GM21825 (cell line): ENCODE measurements around the gene GIMAP6.
"Not testable (repeated sequence)": the region's sequence is repeated elsewhere in the genome, so short reads cannot be mapped to it uniquely, and the experiment has no call there.

Experiments
- ATAC-seq: cut with Tn5 transposase; IDR thresholded peaks from one replicate; pipeline ENCODE4 v1.9.1; 2021; ENCODE audit warnings: mild to moderate bottlenecking, moderate library complexity; ENCODE audit not compliant: unreplicated experiment

Gene GIMAP6

DNA sequence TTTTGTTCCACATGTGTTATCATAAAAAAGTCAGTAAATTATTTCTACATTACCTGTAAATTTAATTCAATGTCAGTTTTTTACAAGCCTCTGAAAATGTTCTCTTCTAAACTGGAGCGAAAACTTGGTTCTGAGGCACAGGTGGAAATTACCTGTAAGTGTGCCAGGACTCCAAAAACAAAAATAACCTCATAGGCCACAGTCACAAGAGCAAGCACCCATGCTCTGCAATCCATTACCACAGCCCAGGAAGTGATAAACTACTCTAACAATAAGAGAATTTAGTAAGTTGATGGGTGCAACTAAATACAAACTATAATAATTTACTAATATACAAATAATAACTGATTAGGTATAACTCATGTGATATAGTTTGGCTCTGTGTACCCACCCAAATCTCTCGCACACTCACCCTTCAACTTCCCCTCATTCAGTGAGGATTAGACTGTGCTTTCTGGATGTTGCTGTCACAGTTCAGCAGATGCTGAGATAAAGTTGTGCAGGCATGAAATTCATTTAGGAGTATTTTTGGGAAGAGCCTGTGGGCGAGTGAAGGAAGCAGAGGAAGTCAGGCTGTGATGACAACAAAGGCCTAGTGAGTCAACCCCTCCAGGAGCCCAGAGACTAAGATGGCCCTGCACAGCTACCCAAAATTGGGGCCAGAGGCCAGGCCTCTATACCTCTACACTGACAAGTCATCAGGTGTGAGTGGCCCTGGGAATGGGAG lies 16.3 kb upstream of the GIMAP6 start:
- no peak for ATAC-seq

DNA sequence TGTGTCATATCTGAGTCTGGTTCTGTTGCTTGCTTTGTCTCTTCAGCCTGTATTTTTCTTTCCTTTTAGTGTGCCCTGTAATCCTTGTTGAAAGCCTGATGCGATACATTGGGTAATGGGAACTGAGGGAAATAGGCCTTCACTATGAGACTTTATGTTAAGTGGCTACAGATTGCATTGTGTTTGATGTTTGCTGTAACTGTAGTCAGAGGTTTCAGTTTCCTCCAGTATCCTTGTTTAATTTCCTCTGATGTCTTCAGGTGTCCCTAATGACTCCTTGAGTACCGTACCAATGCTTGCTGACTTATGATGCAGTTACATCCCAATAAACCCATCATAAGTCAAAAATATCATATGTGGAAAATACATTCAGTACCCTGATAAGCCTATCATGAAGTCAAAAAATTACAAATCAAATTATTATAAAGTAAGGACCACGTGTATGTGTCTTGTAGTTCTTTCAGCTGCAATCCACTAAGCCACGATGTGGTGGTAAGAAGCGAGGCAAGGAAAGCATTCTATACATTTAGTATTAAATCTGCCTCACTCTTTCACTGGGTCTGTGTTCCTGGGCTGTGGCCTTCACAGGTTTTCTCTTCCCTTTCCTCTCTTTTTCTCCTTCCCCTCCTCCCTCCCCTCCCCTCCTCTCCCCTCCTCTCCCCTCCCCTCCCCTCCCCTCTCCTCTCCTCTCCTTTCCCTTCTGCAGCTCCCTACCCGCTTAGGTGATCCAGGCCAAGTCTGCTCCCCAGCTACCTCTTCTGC lies 13.3 kb upstream of the GIMAP6 start:
- ATAC-seq: no peak

DNA sequence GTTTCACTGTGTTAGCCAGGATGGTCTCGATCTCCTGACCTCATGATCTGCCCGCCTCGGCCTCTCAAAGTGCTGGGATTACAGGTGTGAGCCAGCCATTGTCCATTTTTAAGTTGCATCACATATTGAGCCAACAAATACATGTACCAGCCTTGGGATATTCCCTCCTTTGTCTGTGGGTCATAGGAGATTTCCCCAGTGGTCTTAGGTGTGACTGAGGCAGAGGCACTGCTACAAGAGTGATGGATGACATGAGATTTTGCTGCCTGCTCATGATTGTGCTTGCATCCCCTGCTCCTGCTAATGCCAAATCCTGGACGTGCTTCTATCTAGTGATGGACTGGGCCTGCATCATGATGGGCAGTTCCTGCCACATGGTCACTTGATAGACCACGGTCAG lies 10.7 kb upstream of the GIMAP6 start:
- ATAC-seq: no peak

DNA sequence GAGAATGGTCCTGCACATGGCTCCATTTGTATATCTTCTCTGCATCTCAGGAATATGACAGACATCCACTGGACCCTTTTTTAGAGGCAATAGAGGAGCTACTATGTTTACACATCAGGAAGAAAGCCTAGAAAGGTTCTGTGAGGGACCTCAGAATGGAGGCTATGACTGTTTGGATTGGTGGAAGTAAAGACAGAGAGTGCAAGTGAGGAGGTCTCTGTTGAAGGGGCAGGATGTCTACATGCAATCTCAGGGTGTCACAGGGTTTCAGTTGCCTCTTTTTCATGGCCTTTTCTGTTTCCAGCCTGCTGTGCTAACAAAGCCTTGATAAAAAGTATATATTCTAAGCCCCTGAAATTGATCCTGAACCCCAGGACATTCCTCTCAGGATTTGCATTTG lies 9.7 kb upstream of the GIMAP6 start:
- ATAC-seq: no peak

DNA sequence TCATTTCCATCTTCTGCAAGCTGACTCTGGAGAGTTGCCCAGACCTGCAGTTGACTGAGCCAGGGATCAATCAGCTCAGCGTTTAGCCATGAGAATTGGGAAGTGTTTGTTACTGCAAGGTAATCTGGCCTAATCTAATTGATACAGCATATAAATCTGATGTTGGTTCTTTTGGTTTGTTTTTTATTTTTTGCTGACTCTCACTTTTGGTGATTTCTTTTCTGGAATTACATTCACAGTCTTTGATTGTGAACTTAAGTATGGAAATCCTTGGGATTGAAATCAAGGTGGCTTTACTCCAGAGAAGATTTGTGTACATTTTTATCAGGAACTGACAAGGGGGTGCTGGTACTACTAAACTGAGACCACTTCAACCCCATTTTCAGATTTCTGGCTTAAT lies 1.7 kb upstream of the GIMAP6 start:
- no peak for ATAC-seq

DNA sequence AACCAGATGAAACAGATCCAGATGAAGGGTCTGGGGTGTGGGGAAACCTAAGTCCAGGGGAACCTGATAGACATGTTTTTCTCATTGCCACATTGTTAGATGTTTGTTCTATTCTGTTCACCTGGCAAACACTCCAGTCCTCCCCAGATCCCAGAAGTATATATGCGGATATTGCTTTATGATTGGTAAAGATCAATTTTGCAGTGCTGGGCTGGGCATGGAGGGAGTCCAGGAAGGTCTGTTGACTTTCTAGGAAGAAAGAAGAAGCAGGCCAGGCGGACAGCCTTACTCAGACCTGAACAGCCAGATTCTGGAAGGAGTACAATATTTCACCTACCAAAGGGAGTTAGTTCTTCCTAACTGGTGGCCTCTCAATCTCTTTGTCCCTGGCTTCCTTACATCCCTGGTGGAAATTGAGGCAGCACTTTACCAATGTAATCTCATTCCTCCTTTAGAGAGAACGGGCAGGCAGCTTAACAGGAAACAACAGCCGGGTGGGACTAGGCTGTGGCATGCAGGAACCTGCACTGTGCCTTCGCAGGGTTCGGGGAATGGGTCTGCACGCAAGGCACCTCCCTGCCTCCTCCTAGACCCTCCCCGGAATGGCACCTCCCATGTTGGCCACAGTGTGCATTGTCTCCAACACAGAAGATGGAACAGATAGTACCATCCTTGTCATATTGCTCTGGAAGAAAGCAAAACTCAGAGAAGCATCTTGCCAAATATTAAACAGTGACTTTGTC lies 930 bp downstream of the GIMAP6 start:
- ATAC-seq: peak; percentile 28

DNA sequence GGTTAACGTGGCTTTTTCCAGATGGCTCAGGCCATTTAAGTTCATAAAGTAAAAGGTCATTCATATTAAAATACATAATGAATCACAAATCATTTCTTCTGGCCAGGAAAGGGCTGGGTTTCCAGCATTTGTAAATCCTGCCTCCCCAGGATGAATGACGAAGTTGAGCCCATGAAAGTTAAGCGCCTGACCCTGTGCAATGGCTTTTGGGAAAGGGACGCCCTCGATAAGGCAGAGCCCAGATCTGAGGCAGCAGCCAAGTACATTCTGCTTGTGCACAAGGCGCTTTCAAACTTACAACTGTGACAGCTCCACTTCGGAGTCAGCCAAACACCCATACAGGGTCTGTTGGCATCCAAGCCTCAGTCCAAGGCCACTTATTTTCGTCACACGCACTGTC lies 2.8 kb downstream of the GIMAP6 start:
- no peak for ATAC-seq

DNA sequence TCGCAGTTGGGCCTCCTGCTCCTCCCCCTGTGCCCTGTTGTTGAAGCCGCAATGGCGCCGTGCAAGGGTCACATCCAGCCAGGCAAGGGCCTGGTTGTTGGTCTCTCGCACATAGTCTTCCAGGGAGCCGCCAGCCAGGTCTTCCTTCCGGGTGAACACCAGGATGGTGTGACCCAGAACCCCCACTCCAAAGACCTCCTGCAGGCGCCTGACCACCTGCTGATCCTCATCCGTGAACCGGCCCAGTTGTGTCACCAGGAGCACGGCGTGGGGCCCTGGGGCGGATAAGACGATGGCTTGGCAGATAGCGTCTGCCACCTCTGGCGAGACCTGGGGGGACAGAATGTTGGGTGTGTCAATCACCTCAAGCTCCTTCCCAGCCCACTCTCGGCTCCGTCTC lies 4.2 kb downstream of the GIMAP6 start:
- ATAC-seq: no peak

DNA sequence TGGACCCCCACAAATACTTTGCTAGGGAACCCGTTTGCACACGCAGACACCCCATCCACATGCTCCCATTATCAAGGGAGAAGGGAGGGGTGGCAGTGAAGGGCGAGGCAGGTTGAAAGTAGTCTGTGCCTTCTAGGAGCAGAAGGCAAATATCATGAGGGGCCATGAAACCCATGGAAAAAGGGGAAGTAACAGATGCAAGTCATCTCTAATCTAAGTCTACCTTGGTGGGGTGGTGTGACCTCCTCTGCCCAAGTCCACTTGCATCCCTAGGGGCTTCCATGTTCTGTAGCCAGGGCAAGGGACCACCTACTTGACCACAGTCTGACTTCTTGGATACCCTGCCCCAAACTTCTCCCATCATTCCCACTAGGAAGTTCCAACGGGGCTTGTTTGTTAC lies 5.5 kb downstream of the GIMAP6 start:
- no peak for ATAC-seq

DNA sequence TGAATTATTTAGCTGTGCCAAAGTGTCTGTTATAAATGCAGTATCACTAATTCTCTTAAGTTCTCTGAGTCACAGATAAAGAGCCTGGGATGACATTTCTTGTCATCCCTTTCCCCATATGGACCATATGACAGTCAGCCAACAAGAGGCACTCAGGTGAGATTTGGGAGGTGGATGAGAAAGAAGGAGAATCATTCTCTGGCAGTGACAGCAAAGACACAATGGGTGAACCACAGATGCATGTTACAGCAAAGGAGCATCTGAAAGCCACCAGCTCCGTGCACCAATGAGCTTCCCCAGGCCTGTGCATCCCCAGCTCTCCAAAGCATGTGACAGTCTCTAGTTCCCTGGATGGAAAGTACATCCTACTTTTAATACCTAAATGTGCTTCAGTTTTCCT lies 10.8 kb downstream of the GIMAP6 start:
- ATAC-seq: no peak

DNA sequence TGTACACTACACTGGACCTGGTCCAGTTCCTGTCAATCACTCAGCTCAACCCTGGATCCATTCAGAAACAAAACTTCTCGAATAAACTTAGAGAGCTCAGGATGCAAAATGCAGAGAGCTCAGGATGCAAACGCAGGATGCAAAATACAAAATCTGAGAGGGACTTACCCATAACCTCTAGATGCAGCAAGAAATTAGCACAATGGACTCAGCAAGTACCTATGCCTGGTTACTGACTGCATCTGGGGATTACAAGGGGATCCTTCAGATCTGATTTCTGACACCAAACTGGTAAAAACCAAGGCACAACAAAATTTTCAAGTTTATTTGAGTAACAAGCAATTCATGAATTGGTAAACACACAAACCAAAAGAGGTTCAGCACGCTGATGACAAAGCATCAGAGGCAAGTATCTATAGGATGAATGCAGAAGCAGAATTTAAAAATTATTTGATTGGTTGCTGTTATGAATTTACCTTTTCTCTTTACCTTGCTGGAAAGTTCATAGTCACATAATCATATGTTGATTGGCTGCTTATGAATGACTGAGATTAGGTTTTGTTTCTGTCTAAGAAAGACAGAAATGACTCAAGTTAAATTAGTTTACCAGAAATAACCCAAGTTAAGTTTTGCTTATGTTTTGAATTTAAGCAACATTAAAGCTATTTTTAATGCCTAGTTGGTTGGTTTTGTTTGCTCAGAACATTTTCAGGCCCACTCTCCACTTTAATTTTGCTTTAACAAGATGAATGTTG lies 11.4 kb downstream of the GIMAP6 start:
- ATAC-seq: no peak

DNA sequence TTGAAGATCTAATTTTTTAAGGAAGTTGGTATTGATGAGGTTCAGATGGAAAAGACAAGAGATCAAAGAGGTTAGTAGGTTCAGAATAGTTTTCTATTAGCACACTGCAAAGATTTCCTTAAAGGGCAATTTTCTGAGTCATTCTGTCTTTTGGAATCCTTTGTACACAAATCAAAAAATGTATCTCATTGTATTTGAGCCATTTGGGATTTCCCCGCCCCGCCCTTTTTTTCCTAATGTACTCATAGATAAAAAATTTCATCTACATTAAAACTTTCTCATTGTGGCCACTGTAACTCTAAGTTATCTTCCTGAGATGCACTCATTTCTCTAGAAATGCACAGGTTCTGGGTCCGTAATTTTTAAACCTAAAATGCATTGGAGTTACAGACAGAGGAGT lies 12.1 kb downstream of the GIMAP6 start:
- no peak for ATAC-seq

DNA sequence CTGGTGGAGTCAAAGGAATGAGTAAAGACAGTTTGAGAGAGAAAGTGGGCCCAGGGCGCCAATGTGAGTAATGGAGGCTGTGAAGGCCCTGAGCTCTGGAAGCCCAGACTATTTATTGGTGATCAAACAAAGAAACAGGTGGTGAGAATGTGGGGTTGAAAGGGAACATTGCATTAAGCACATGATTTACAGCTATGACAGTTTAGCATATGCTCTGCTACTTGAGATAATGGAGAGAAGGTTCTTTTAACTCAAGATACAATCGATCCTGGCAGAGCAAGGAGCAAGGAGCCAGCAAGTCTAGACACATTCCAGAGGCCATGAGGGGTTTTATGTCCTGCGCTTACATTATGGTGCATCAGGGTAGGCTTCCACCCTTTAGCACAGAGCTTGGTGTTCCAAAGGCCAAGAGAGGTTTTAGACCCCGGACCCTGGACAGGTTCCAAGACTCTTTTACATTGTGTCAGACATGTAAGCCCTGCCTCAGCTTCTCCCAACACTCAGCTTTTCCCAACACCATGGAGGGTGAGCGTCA lies 16.9 kb downstream of the GIMAP6 start:
- not testable (repeated sequence) for ATAC-seq

DNA sequence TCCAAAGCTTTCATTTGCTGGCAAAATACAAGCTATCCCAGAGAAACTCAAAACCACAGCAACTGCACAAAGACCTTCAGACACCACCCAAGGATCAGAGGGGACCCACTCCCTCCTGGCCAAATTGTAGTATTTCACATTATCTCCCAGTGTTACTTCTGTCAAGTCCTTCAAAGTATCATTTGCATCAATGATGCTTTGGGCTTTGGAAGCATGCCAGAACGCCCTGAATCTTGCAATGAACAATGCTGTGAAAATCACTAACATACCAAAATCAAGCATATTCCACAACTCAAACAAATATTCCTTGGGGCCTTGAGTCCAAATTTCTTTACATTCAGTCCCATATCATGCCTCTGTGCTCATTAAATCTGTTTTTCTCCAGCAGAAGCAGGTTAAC lies 17.8 kb downstream of the GIMAP6 start:
- ATAC-seq: not testable (repeated sequence)

DNA sequence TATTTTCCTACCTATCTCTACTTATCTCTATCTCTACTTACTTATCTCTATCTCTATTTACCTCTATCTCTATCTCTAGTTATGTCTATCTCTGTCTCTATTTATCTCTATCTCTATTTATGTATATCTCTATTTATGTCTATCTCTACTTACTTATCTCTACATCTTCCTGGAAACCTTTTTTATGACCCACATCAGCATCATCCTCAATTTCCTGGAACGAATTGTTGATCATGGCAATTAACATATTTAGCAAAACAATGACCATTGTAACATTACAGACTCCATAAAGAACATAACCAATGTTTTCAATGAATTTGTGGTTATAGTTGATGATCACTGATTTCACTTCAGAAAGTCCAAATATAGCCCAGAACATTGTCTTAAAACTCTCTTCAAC lies 18.3 kb downstream of the GIMAP6 start:
- ATAC-seq: no peak

DNA sequence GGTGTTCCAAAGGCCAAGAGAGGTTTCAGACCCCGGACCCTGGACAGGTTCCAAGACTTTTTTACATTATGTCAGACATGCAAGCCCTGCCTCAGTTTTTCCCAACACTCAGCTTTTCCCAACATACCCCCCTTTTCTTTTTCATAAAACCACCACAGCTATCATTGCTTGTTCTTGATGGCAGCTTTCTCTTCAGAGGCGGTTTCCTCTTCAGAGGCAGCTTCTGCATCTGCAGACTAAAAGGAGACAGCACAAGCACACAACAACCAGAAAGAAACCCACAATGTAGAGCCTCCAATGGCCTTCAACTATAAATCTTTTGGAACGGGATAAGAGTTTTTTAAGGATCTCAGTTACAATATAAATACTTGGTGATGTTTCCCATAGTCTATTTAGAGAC lies 19.3 kb downstream of the GIMAP6 start:
- ATAC-seq: no peak

DNA sequence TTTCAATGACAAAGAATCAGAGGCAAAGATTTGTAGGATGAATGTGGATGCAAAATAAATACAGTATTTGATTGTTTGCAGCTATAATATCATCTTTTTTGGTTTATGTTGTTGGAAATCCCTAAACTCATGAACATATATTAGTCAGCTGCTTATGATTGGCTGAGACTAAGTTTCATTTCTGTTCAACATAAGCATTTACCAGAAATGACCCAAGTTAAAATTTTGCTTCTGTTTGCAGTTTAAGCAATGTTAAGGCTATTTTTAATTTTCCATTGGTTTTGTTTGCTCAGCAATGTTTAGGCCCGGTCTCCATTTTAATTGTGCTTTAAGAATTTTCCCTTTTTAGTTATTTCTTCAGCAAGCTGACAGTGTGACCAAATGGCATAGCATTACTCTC lies 22.0 kb downstream of the GIMAP6 start:
- ATAC-seq: no peak

DNA sequence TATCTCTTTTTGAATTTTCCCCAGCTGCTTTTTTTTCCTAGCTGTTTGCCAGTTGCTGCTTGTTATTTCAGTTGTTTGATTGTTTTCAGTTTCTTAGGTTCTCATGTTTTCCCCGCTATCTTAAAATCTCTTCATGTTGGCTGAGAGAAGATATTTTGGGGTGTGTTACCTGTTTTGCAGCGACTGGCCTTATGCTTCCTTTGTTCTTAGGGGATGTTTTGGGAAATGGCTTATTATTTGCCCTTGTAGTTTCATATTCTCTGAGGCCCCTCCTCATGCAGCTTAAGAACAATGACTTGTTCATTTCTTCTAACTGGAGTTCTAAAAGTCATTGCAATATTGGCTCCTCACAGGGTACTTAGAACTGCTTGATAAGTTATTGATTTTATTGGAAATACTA lies 28.6 kb downstream of the GIMAP6 start:
- ATAC-seq: not testable (repeated sequence)

DNA sequence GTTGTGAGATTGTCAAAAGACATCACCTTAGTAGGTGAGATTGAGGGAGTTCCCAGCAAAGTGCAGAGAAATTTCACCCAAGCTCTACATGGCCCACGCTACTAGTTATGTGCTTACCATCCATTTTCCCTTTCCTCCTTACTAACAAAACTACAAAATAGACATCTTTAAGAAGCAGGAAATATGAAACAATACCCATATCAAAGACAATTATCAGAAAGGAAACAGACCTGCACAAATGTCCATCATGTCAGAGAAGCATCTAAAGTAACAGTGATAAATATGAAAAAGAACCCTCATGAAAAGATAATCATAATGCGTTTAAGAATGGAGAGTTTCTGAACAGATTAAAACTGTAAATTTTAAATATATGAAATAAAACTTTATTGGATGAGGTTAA lies 36.8 kb downstream of the GIMAP6 start:
- ATAC-seq: no peak

DNA sequence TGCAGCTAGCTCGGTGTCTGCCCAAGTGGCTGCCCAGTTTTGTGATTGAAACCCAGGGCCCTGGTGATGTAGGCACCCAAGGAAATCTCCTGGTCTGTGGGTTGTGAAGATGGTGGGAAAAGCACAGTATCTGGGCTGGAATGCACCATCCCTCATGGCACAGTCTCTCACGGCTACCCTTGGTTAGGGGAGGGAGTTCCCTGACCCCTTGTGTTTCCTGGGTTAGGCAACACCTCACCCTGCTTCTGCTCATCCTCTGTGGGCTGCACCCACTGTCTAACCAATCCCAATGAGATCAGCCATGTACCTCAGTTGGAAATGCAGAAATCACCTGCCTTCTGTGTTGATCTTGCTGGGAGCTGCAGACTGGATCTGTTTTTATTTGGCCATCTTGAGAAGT lies 37.4 kb downstream of the GIMAP6 start:
- ATAC-seq: no peak

DNA sequence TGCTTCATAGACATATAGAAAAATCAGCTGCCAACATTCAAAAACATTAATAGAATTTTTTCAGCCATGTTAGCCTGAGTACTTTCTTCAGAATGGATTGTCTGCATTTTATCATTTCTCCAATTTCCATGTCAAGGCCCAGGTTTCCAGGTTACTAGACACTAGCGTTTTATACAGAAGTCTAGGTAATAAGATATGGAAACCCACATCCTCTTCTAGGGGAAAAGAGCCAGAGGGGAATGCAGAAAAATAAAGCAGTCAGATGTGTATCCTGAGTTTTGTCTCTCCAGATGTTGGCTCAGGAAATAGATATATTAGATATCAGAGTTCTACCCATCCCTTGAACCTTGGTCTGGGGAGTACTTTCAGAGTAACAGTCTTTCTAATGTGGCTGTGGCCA lies 44.6 kb downstream of the GIMAP6 start:
- no peak for ATAC-seq
